ENCODE results near the gene FLRT3.

- TF ChIP-seq CTCF (IDR thresholded peaks at IDR 0.05 in 4 of 5, conservative IDR thresholded peaks at IDR 0.05 in 1 of 5) (no peak), POLR2A (IDR thresholded peaks at IDR 0.05) (no peak)
These were observed 49.3 kb upstream of the FLRT3 start for GRCh38 chr20:14386726-14387125.

Data from gastrocnemius medialis (tissue), 4 donors.